IMR-90 (cell line): Measurements from ENCODE around the gene IFFO2. TPM values are rescaled to one million over a fixed set of nuclear protein-coding genes. Genes with fewer than 3 reads are reported as not detected.

ENCODE experiments used
- ATAC-seq: fragments of 200-7000 bp; cut with Tn5 transposase; 2 replicates; pipeline ENCODE4 v1.9.1; 2020; ENCODE audit warnings: low read depth, mild to moderate bottlenecking, moderate library complexity
- BruUV-seq: library from RNA; stranded (reverse); fragments of 400-500 nt; replicated peaks from 2 replicates; lab custom pipeline; 2021; lab: Mats Ljungman, UMichigan
- CTCF ChIA-PET: fragments of 300-600 bp; formaldehyde crosslinking; extraction: SDS; loops from one replicate; lab custom pipeline; 2021; ENCODE audit warnings: antibody characterized with exemption; lab: Yijun Ruan, JAX
- POLR2A ChIA-PET: fragments of 300-600 bp; sonication (Branson Sonifier 250); formaldehyde crosslinking; loops from one replicate; lab custom pipeline; 2022; ENCODE audit warnings: antibody characterized with exemption; ENCODE audit not compliant: unreplicated experiment; lab: Charles Lee
- DNase-seq: peaks from one replicate; pipeline ENCODE4 v3.0.0; 2013
- H2AFZ ChIP-seq: replicated peaks from 2 replicates; pipeline ENCODE3; 2013; ENCODE audit warnings: low read length, mild to moderate bottlenecking; ENCODE audit not compliant: poor library complexity
- H2AK5ac ChIP-seq: 2 replicates; pipeline ENCODE4 v1.6.1; 2013; ENCODE audit warnings: low read depth, low read length, inconsistent platforms
- H2AK9ac ChIP-seq: replicated peaks from 2 replicates; pipeline ENCODE3; 2013; ENCODE audit warnings: mild to moderate bottlenecking, low read depth, low read length, moderate library complexity; ENCODE audit not compliant: poor library complexity
- H2BK120ac ChIP-seq: 2 replicates; pipeline ENCODE4 v1.6.1; 2013; ENCODE audit warnings: low read depth, low read length, inconsistent platforms
- H2BK15ac ChIP-seq: 3 replicates; pipeline ENCODE4 v1.6.1; 2013; ENCODE audit warnings: low read depth, low read length, inconsistent platforms
- H2BK20ac ChIP-seq: 2 replicates; pipeline ENCODE4 v1.6.1; 2013; ENCODE audit warnings: low read depth, mild to moderate bottlenecking, inconsistent platforms, low read length, moderate library complexity
- H2BK5ac ChIP-seq: 2 replicates; pipeline ENCODE4 v1.6.1; 2013; ENCODE audit warnings: mild to moderate bottlenecking, low read depth, low read length, inconsistent platforms; ENCODE audit not compliant: poor library complexity, severe bottlenecking
- H3K14ac ChIP-seq: replicated peaks from 2 replicates; pipeline ENCODE4 v1.6.1; 2013; ENCODE audit warnings: low read depth, low read length, inconsistent platforms
- H3K18ac ChIP-seq: 2 replicates; pipeline ENCODE4 v1.6.1; 2013; ENCODE audit warnings: low read depth, low read length, control low read depth
- H3K23ac ChIP-seq: 2 replicates; pipeline ENCODE4 v1.6.1; 2013; ENCODE audit warnings: low read depth, low read length, inconsistent platforms
- H3K27ac ChIP-seq: 2 replicates; pipeline ENCODE4 v1.5.1; 2013; ENCODE audit warnings: mild to moderate bottlenecking, control low read depth, low read length; ENCODE audit not compliant: insufficient read depth
- H3K27me3 ChIP-seq: 2 replicates; pipeline ENCODE4 v1.6.1; 2013; ENCODE audit warnings: low read length; ENCODE audit not compliant: control insufficient read depth, insufficient read depth
- H3K36me3 ChIP-seq: 2 replicates; pipeline ENCODE4 v1.6.1; 2013; ENCODE audit warnings: low read length, mixed read lengths; ENCODE audit not compliant: control insufficient read depth, insufficient read depth
- H3K4ac ChIP-seq: 2 replicates; pipeline ENCODE4 v1.6.1; 2013; ENCODE audit warnings: low read depth, low read length, inconsistent platforms
- H3K4me1 ChIP-seq: 2 replicates; pipeline ENCODE4 v1.6.1; 2013; ENCODE audit warnings: low read length, mixed read lengths; ENCODE audit not compliant: control insufficient read depth, insufficient read depth
- H3K4me2 ChIP-seq: 2 replicates; pipeline ENCODE4 v1.6.1; 2013; ENCODE audit warnings: low read depth, mild to moderate bottlenecking, control low read depth, low read length, moderate library complexity
- H3K4me3 ChIP-seq: 2 replicates; pipeline ENCODE4 v1.5.1; 2013; ENCODE audit warnings: low read depth, mild to moderate bottlenecking, control low read depth, low read length, moderate library complexity; ENCODE audit not compliant: insufficient read depth
- H3K56ac ChIP-seq: 2 replicates; pipeline ENCODE4 v1.6.1; 2013; ENCODE audit warnings: low read length, inconsistent platforms; ENCODE audit not compliant: insufficient read depth; ENCODE audit errors: extremely low read depth
- H3K79me1 ChIP-seq, 2 experiments: 2 replicates each; pipeline ENCODE4 v1.6.1; 2013; ENCODE audit warnings: low read length in 2 of 2, inconsistent platforms in 1 of 2, low read depth in 1 of 2
- H3K9ac ChIP-seq: 2 replicates; pipeline ENCODE4 v1.6.1; 2013; ENCODE audit warnings: low read depth, low read length, control low read depth
- H3K9me1 ChIP-seq: 2 replicates; pipeline ENCODE4 v1.6.1; 2013; ENCODE audit warnings: low read length, inconsistent platforms; ENCODE audit not compliant: insufficient read depth
- H3K9me3 ChIP-seq: 2 replicates; pipeline ENCODE4 v1.6.1; 2013; ENCODE audit warnings: low read length; ENCODE audit not compliant: control insufficient read depth, insufficient read depth
- H4K20me1 ChIP-seq: 2 replicates; pipeline ENCODE4 v1.6.1; 2013; ENCODE audit warnings: low read length, inconsistent platforms; ENCODE audit not compliant: insufficient read depth
- H4K5ac ChIP-seq: 2 replicates; pipeline ENCODE4 v1.6.1; 2013; ENCODE audit warnings: mild to moderate bottlenecking, low read depth, low read length, control low read depth
- H4K8ac ChIP-seq, 2 experiments: 2 replicates each; pipeline ENCODE4 v1.6.1; 2013; ENCODE audit warnings: low read depth in 2 of 2, low read length in 2 of 2, control low read depth in 1 of 2, inconsistent platforms in 1 of 2
- H4K91ac ChIP-seq: 2 replicates; pipeline ENCODE4 v1.6.1; 2013; ENCODE audit warnings: low read depth, low read length, inconsistent platforms; ENCODE audit not compliant: insufficient read depth
- CHD1 ChIP-seq: IDR thresholded peaks from 2 replicates; pipeline ENCODE4 v1.6.1; 2012; ENCODE audit warnings: low read depth, low read length, improper control_type of control experiment
- CTCF ChIP-seq: conservative IDR thresholded peaks from 2 replicates; pipeline ENCODE4 v1.5.1; 2012; ENCODE audit warnings: mild to moderate bottlenecking, low read depth, low read length, improper control_type of control experiment
- MAZ ChIP-seq: IDR thresholded peaks from 2 replicates; pipeline ENCODE4 v1.6.1; 2012; ENCODE audit warnings: low read depth, mild to moderate bottlenecking, low read length, improper control_type of control experiment, moderate library complexity, borderline replicate concordance
- POLR2A ChIP-seq: IDR thresholded peaks from 2 replicates; pipeline ENCODE4 v1.6.1; 2012; ENCODE audit warnings: mild to moderate bottlenecking, low read depth, low read length
- RAD21 ChIP-seq: IDR thresholded peaks from 2 replicates; pipeline ENCODE4 v1.6.1; 2012; ENCODE audit warnings: low read length, improper control_type of control experiment
- RFX5 ChIP-seq: IDR thresholded peaks from 2 replicates; pipeline ENCODE4 v1.8.0; 2012; ENCODE audit warnings: low read depth, mild to moderate bottlenecking, low read length, moderate library complexity
- SMC3 ChIP-seq: fragments of 150-350 bp; IDR thresholded peaks from 2 replicates; pipeline ENCODE4 v1.6.1; 2016; ENCODE audit warnings: low read depth, mild to moderate bottlenecking, antibody characterized with exemption, low read length, moderate library complexity
- WGBS, 2 experiments: methylation state at CpG; one replicate each; pipeline versions ENCODE4 v1.1.5 to v1.1.7; 2013; ENCODE audit warnings: missing lambda C conversion rate in 2 of 2; ENCODE audit not compliant: insufficient read length in 1 of 2; ENCODE audit errors: extremely low coverage in 2 of 2; 5-methylcytosine and 5-hydroxymethylcytosine counted together
- dilution Hi-C: fragments of 300-500 bp; cut with HindIII; formaldehyde crosslinking; loops from one replicate; pipeline ENCODE4 v1.14.3; 2018; ENCODE audit warnings: low sequenced_read_pairs; ENCODE audit not compliant: unreplicated experiment
- in situ Hi-C: fragments of 300-500 bp; cut with MboI; formaldehyde crosslinking; loops from 3 replicates; pipeline ENCODE4 v1.14.3; 2019; ENCODE audit warnings: low sequenced_read_pairs, inconsistent platforms, mixed read lengths
- intact Hi-C: fragments of 100-400 bp; cut with micrococcal nuclease; formaldehyde crosslinking; loops from 2 replicates; pipeline ENCODE4 v1.10.0; 2022
- polyA plus RNA-seq, 3 experiments: library from polyadenylated mRNA; depleted of rRNA; stranded (reverse); fragments of >200 nt; gene quantifications; 2 replicates each; pipeline ENCODE4 v1.2.3, GENCODE V29; 2012; ENCODE audit warnings: low replicate concordance in 1 of 3
- total RNA-seq: library from RNA; depleted of rRNA; stranded (reverse); fragments of >200 nt; gene quantifications from 2 replicates; pipeline ENCODE4 v1.2.3, GENCODE V29; 2012

Gene IFFO2
- total and polyA plus RNA-seq, 2 of the 4 experiments (the other 2 are of a cell fraction): 14.5 to 18.2 TPM

- intact Hi-C loops (loop anchor here (1.0 to 5.0 kb wide), 4 partner anchors 99 to 328 kb away; no protein-coding TSS in a partner anchor), dilution Hi-C loops (no loop called here), in situ Hi-C loops (loop anchor here (5.0 kb wide), 1 partner anchor 169 kb away; no protein-coding TSS in a partner anchor)
- Histone ChIP-seq H2BK120ac (peak overlapping the region; percentile 28), H4K5ac (peak overlapping the region; percentile 50; the same call in 1 of the 2 replicates), H4K8ac (peak overlapping the region in 1 of 2 experiments; percentile 94; a peak in 3 of 4 replicates), H2AK5ac (peak overlapping the region; percentile 78), H2BK15ac (no peak overlapping the region; the same call in 2 of the 3 replicates), H4K20me1 (0 out of 2 replicates have a peak, but pooled peaks cover 5% of the 10 kb centered on the region), H3K79me1 (peaks cover 14 to 39% of the 10 kb centered on the region in 2 experiments), H4K91ac (peak overlapping the region; percentile 26), H2AK9ac (peak overlapping the region; percentile 85), H3K14ac (peak overlapping the region; percentile 44; the same call in 1 of the 2 replicates), H3K4me1 (peaks cover 4% of the 10 kb centered on the region; the same call in 1 of the 2 replicates), H3K18ac (peak overlapping the region; percentile 1; the same call in 1 of the 2 replicates), H3K56ac (0 out of 2 replicates have a peak overlapping the region, but pooled peaks have one; percentile 19), H2BK20ac (no peak overlapping the region), H3K9ac (peak overlapping the region; percentile 9; the same call in 1 of the 2 replicates), H3K4me3 (no peak overlapping the region), H3K27me3 (no peaks in the 10 kb centered on the region), H2AFZ (peak overlapping the region; percentile 94), H3K36me3 (peaks cover 33% of the 10 kb centered on the region), H3K9me1 (peaks cover 2% of the 10 kb centered on the region; the same call in 1 of the 2 replicates), H3K27ac (peak overlapping the region; percentile 11; the same call in 1 of the 2 replicates), H2BK5ac (peak overlapping the region; percentile 11), H3K9me3 (no peaks in the 10 kb centered on the region), H3K4ac (peak overlapping the region; percentile 81), H3K4me2 (peak overlapping the region; percentile 24; the same call in 1 of the 2 replicates), H3K23ac (peak overlapping the region; percentile 31; the same call in 1 of the 2 replicates)
- ATAC-seq (peak; percentile 99), DNase-seq (peak; percentile 82)
- WGBS, 2 experiments: no CpG with 5 or more reads among the region's 22 CpGs
- POLR2A ChIA-PET: no interaction called here
- CTCF ChIA-PET: interaction anchor here (0.6 to 2.3 kb wide), 36 partner anchors 8 to 973 kb away, joined by 3 to 16 read pairs (median 4); partner anchors contain the start of gene ALDH4A1
- no TSS peak for BruUV-seq
- TF ChIP-seq CHD1 (no peak), RAD21 (peak; percentile 98), CTCF (peak; percentile 100; the same call in 1 of the 2 replicates), RFX5 (no peak), MAZ (peak; percentile 89), SMC3 (peak; percentile 91), POLR2A (peak; percentile 56; the same call in 1 of the 2 replicates)
Measured at GRCh38 chr1:18913065-18913835, 43.2 kb downstream of the IFFO2 start.
